A549 (cell line): ENCODE data around the gene EXOG. TPM values are rescaled to one million over a fixed set of nuclear protein-coding genes. Genes with fewer than 3 reads are reported as not detected.

Experiments used
- ATAC-seq, 2 experiments: fragments of 200-7000 bp in 1 of 2; fragments of >200 bp in 1 of 2; cut with Nextera tagmentation in 1 of 2; cut with Tn5 transposase in 1 of 2; 3 replicates each; pipeline versions ENCODE4 v1.8.0 to v1.9.1; 2018 to 2020; ENCODE audit warnings: mild to moderate bottlenecking in 1 of 2, moderate library complexity in 1 of 2
- CTCF ChIA-PET: fragments of 300-600 bp; sonication (Branson Sonifier 250); formaldehyde crosslinking; extraction: SDS; loops from one replicate; lab custom pipeline; 2021; ENCODE audit warnings: antibody characterized with exemption, inconsistent platforms; lab: Yijun Ruan, JAX
- POLR2A ChIA-PET: fragments of 350-600 bp; formaldehyde crosslinking; extraction: SDS; loops from one replicate; lab custom pipeline; 2021; ENCODE audit warnings: antibody characterized with exemption, inconsistent platforms; lab: Yijun Ruan, JAX
- DNase-seq, 2 experiments: peaks; one replicate each; pipeline versions ENCODE4 v3.0.0 to v3.0.0-alpha.2; 2011 to 2016; ENCODE audit warnings: low read depth in 1 of 2, low spot score in 1 of 2
- FAIRE-seq: peaks from 2 replicates; lab custom pipeline; 2011; peaks lifted over from hg19 to GRCh38; lab: Jason Lieb, UNC
- H3K27ac ChIP-seq, 2 experiments: fragments of >200 bp; sonication (Bioruptor Twin); formaldehyde crosslinking; 3 replicates each; pipeline ENCODE4 v1.5.1; 2016 to 2017
- H3K4me1 ChIP-seq: fragments of >200 bp; sonication (Bioruptor Twin); formaldehyde crosslinking; 3 replicates; pipeline ENCODE4 v1.6.1; 2016
- H3K4me2 ChIP-seq: fragments of >200 bp; sonication (Bioruptor Twin); formaldehyde crosslinking; 3 replicates; pipeline ENCODE4 v1.6.1; 2016
- H3K4me3 ChIP-seq: fragments of >200 bp; sonication (Bioruptor Twin); formaldehyde crosslinking; 3 replicates; pipeline ENCODE4 v1.5.1; 2016
- H3K9me3 ChIP-seq: fragments of >200 bp; sonication (Bioruptor Twin); formaldehyde crosslinking; 3 replicates; pipeline ENCODE4 v1.6.1; 2016
- BHLHE40 ChIP-seq: IDR thresholded peaks from 2 replicates; pipeline ENCODE4 v1.6.1; 2012; ENCODE audit warnings: low read depth, low read length, inconsistent platforms
- CBX8 ChIP-seq: fragments of 200-600 bp; sonication (generic); IDR thresholded peaks from 2 replicates; pipeline ENCODE4 v1.6.1; 2016
- CHD2 ChIP-seq: fragments of 150-350 bp; IDR thresholded peaks from 2 replicates; pipeline ENCODE4 v1.6.1; 2014; ENCODE audit warnings: low read length; ENCODE audit not compliant: partially characterized antibody
- FOSB ChIP-seq: fragments of 250-450 bp; sonication (Bioruptor Pico); IDR thresholded peaks from 2 replicates; pipeline ENCODE4 v1.5.0; 2020; ENCODE audit warnings: mild to moderate bottlenecking, moderate library complexity
- FOXS1 ChIP-seq: fragments of 250-450 bp; sonication (Bioruptor Pico); IDR thresholded peaks from 2 replicates; pipeline ENCODE4 v1.5.0; 2020; ENCODE audit warnings: mild to moderate bottlenecking, moderate library complexity
- GATA3 ChIP-seq: IDR thresholded peaks from 2 replicates; pipeline ENCODE4 v1.6.1; 2012; ENCODE audit warnings: borderline replicate concordance
- HDAC2 ChIP-seq: fragments of 200-600 bp; sonication (generic); IDR thresholded peaks from 2 replicates; pipeline ENCODE4 v1.6.1; 2016
- HEYL ChIP-seq: fragments of 250-450 bp; sonication (Bioruptor Pico); IDR thresholded peaks from 2 replicates; pipeline ENCODE4 v1.8.0; 2021; ENCODE audit warnings: mild to moderate bottlenecking, moderate library complexity
- HOXA7 ChIP-seq: fragments of 250-450 bp; sonication (Bioruptor Pico); IDR thresholded peaks from 2 replicates; pipeline ENCODE4 v1.5.0; 2020; ENCODE audit warnings: mild to moderate bottlenecking, moderate library complexity
- HOXB5 ChIP-seq: fragments of 250-450 bp; sonication (Bioruptor Pico); IDR thresholded peaks from 2 replicates; pipeline ENCODE4 v1.5.0; 2020; ENCODE audit warnings: mild to moderate bottlenecking, moderate library complexity
- JUNB ChIP-seq: fragments of >200 bp; sonication (Bioruptor Twin); formaldehyde crosslinking; IDR thresholded peaks from 2 replicates; pipeline ENCODE4 v1.6.1; 2016
- KDM1A ChIP-seq: fragments of 200-600 bp; sonication (generic); IDR thresholded peaks from 2 replicates; pipeline ENCODE4 v1.6.1; 2016; ENCODE audit warnings: low read depth, mild to moderate bottlenecking
- MAX ChIP-seq: IDR thresholded peaks from 2 replicates; pipeline ENCODE4 v1.6.1; 2012
- MYC ChIP-seq: IDR thresholded peaks from 2 replicates; pipeline ENCODE4 v1.6.1; 2012; ENCODE audit warnings: mild to moderate bottlenecking, inconsistent platforms, low read length, improper control_type of control experiment, borderline replicate concordance
- NPAS2 ChIP-seq: fragments of 250-450 bp; sonication (Bioruptor Pico); IDR thresholded peaks from 2 replicates; pipeline ENCODE4 v1.8.0; 2022; ENCODE audit warnings: mild to moderate bottlenecking, moderate library complexity, borderline replicate concordance
- NR3C1 ChIP-seq: fragments of >200 bp; sonication (Bioruptor Twin); formaldehyde crosslinking; IDR thresholded peaks from 3 replicates; pipeline ENCODE4 v1.6.1; 2017
- PHF8 ChIP-seq: fragments of 200-600 bp; sonication (generic); IDR thresholded peaks from 2 replicates; pipeline ENCODE4 v1.6.1; 2016; ENCODE audit warnings: low read depth, mild to moderate bottlenecking, antibody characterized with exemption, moderate library complexity, borderline replicate concordance
- POLR2A ChIP-seq: IDR thresholded peaks from 2 replicates; pipeline ENCODE4 v1.6.1; 2012; ENCODE audit warnings: mild to moderate bottlenecking, low read length
- RAD21 ChIP-seq, 2 experiments: fragments of >200 bp in 1 of 2; sonication (Bioruptor Twin) in 1 of 2; formaldehyde crosslinking in 1 of 2; IDR thresholded peaks in 1 of 2; conservative IDR thresholded peaks in 1 of 2; 2 replicates in 1 of 2; 3 replicates in 1 of 2; pipeline ENCODE4 v1.6.1; 2012 to 2018; ENCODE audit warnings: inconsistent platforms in 1 of 2
- REST ChIP-seq: fragments of 200-600 bp; sonication (generic); IDR thresholded peaks from 2 replicates; pipeline ENCODE4 v1.6.1; 2016; ENCODE audit warnings: antibody characterized with exemption, mild to moderate bottlenecking, moderate library complexity
- SMC3 ChIP-seq: fragments of >200 bp; sonication (Bioruptor Twin); formaldehyde crosslinking; IDR thresholded peaks from 3 replicates; pipeline ENCODE4 v1.6.1; 2018; ENCODE audit warnings: inconsistent platforms
- TP53 ChIP-seq: fragments of 250-450 bp; sonication (Bioruptor Pico); IDR thresholded peaks from 2 replicates; pipeline ENCODE4 v1.5.0; 2021; ENCODE audit warnings: mild to moderate bottlenecking, moderate library complexity
- ZC3H11A ChIP-seq: fragments of 450-650 bp; IDR thresholded peaks from 2 replicates; pipeline ENCODE4 v1.6.1; 2014; ENCODE audit warnings: antibody characterized with exemption, mild to moderate bottlenecking
- ZFP36 ChIP-seq: fragments of 450-650 bp; IDR thresholded peaks from 2 replicates; pipeline ENCODE4 v1.6.1; 2014; ENCODE audit warnings: borderline replicate concordance; ENCODE audit not compliant: partially characterized antibody
- ZNF302 ChIP-seq: fragments of 250-450 bp; sonication (Bioruptor Pico); IDR thresholded peaks from 2 replicates; pipeline ENCODE4 v1.9.0; 2021; ENCODE audit warnings: inconsistent platforms, mild to moderate bottlenecking, moderate library complexity
- WGBS: methylation state at CpG from one replicate; pipeline ENCODE4 v1.1.6; 2017; ENCODE audit errors: missing lambda C conversion rate; 5-methylcytosine and 5-hydroxymethylcytosine counted together
- polyA plus RNA-seq, 4 experiments: library from polyadenylated mRNA; depleted of rRNA in 3 of 4; stranded (reverse); fragments of >200 nt; fragmentation: RNase III in 1 of 4; extraction: RNeasy Plus Mini Kit Qiagen cat#74134 plus additional on column Dnase treatment in 1 of 4; gene quantifications; 2 replicates in 3 of 4; 3 replicates in 1 of 4; pipeline ENCODE4 v1.2.3, GENCODE V29; 2011 to 2017

EXOG gene
- polyA plus RNA-seq, 2 of the 4 experiments (the other 2 are of a cell fraction) = 11.2 to 17.1 TPM

DNA sequence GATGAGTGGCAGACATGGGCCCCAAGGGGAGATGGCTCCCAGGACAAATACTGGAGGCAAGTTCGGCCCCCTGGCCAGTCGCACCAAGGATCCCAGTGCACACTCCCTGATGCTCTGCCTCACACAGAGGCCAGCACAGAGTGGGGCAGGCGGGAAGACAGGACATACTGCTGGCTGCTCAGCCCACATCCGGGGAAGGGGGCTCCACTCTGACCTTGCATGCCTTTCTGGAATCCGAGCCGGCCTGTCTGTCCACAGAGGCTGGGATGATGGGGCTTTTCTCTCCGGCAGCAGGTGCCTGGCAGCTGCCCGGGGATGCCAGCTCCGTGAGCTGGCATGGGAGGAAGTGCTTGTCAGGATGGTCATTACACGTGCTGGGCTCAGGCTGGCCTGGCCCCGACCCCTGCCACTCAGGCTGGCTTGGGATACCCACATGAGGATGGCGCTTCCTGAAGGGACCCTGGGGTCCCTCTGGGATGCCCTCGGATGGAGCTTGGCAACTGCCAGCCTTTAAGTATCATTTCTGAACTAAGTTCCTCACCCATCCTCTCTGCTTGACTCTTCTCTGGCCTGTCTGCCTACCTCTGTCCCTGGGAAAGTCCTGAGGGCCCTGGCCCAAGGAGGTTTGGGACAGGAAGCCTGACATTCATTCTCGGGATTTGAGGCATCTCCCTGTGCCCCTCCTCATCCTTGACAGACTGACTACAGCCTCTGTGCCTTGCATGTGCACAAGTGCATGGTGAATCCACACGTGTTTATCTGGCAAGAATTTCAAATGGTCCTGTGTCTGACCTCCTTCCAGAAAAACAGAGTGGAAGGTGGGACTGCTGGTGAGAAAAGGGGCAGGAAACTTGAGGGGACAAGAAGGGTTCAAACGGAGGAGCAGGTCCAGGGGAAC lies 46.5 kb downstream of the EXOG start:
- DNase-seq (no peak), ATAC-seq (peak; percentile 9 to 27; a peak in 3 of 6 replicates), FAIRE-seq (no peak)
- H3K4me1 ChIP-seq = no peaks in the 10 kb centered on the region
- H3K4me3 ChIP-seq = no peak overlapping the region
- CTCF ChIA-PET = interaction anchor here (0.6 to 1.2 kb wide), 3 partner anchors 9 to 21 kb away, joined by 3 to 7 read pairs (median 3); no protein-coding TSS in a partner anchor
- H3K27ac ChIP-seq = no peak overlapping the region
- TF ChIP-seq NR3C1 (no peak), FOSB (CRISPR knock-in tag) (no peak)
- TF ChIP-seq, all 56 proteins: peak for 0
- 62% methylated on average over 12 of the region's 16 CpGs for WGBS
- POLR2A ChIA-PET = no interaction called here
- H3K4me2 ChIP-seq = no peak overlapping the region
- H3K9me3 ChIP-seq = no peaks in the 10 kb centered on the region

GRCh38 chr3:38543586-38543985 lies 47.4 kb downstream of the EXOG start:
- no peak for ATAC-seq
- ChIA-PET POLR2A (no interaction called here), CTCF (interaction anchor here (1.0 to 1.8 kb wide), 3 partner anchors 12 to 487 kb away, joined by 3 to 11 read pairs (median 3); no protein-coding TSS in a partner anchor)
- DNase-seq = no peak
- TF ChIP-seq SMC3 (no peak), MYC (no peak), HEYL (no peak), RAD21 (conservative IDR thresholded peaks at IDR 0.05 in 1 of 2, IDR thresholded peaks at IDR 0.05 in 1 of 2) (no peak), HDAC2 (no peak), TP53 (CRISPR knock-in tag) (no peak), FOSB (CRISPR knock-in tag) (no peak), NPAS2 (CRISPR knock-in tag) (no peak)
- WGBS = 69% methylated on average over 7 of the region's 7 CpGs
- Histone ChIP-seq H3K4me3 (no peak overlapping the region), H3K9me3 (no peaks in the 10 kb centered on the region), H3K4me2 (no peak overlapping the region), H3K4me1 (no peaks in the 10 kb centered on the region), H3K27ac (no peak overlapping the region)
- no peak for FAIRE-seq

GRCh38 chr3:38544926-38545325 lies 48.8 kb downstream of the EXOG start:
- H3K27ac ChIP-seq = no peak overlapping the region
- DNase-seq (no peak), FAIRE-seq (no peak), ATAC-seq (no peak)
- ChIA-PET POLR2A (no interaction called here), CTCF (interaction anchor here (0.6 to 1.8 kb wide), 4 partner anchors 14 to 655 kb away, joined by 3 to 11 read pairs (median 3); no protein-coding TSS in a partner anchor)
- TF ChIP-seq ZC3H11A = no peak
- TF ChIP-seq CBX8 = no peak
- no peak for TF ChIP-seq MAX
- no peak for TF ChIP-seq POLR2A
- no peak for TF ChIP-seq BHLHE40
- no peak for TF ChIP-seq ZNF302 (CRISPR knock-in tag)
- no peak for TF ChIP-seq CHD2
- no peak for TF ChIP-seq FOXS1
- TF ChIP-seq ZFP36 = no peak
- TF ChIP-seq KDM1A = no peak
- TF ChIP-seq GATA3 = no peak
- no peak for TF ChIP-seq HOXB5 (CRISPR knock-in tag)
- no peak for TF ChIP-seq PHF8
- TF ChIP-seq JUNB = no peak
- TF ChIP-seq HOXA7 = no peak
- TF ChIP-seq REST = no peak
- H3K4me2 ChIP-seq = no peak overlapping the region
- no peaks in the 10 kb centered on the region for H3K4me1 ChIP-seq
- WGBS = 90% methylated on average over 3 of the region's 3 CpGs
- H3K4me3 ChIP-seq = no peak overlapping the region
- no peaks in the 10 kb centered on the region for H3K9me3 ChIP-seq
